ENCODE data around the gene NOS1. TPM values are rescaled to one million over a fixed set of nuclear protein-coding genes. Genes with fewer than 3 reads are reported as not detected.

Gene NOS1
- total and polyA plus RNA-seq, 2 of the 8 experiments (the other 6 are each of a cell fraction or from before 2014, with no cell fraction given): 1.5 to 2.0 TPM

- Histone ChIP-seq H3K79me2 (ENCODE audit: control insufficient read depth in 1 of 2, insufficient read depth in 2 of 2, low read length in 2 of 2) (no peaks in the 10 kb centered on the region), H2BK20ac (ENCODE audit: low read length) (no peak overlapping the region), H3K27me3 (replicated peaks in 1 of 4; ENCODE audit: control insufficient read depth in 3 of 4, extremely low read depth in 1 of 4, insufficient read depth in 3 of 4, low read length in 3 of 4) (peaks cover 27 to 73% (median 59%) of the 10 kb centered on the region in 4 experiments), H2BK5ac (ENCODE audit: low read depth, low read length) (no peak overlapping the region), H4K20me1 (replicated peaks in 1 of 2; ENCODE audit: control insufficient read depth in 1 of 2, insufficient read depth in 2 of 2, low read length in 2 of 2) (peaks cover 2 to 3% of the 10 kb centered on the region in 2 experiments), H2BK15ac (ENCODE audit: low read length) (no peak overlapping the region), H3K4me1 (replicated peaks in 1 of 4; ENCODE audit: control insufficient read depth in 3 of 4, insufficient read depth in 4 of 4, low read length in 3 of 4) (peaks cover 0 to 3% (median 2%) of the 10 kb centered on the region in 4 experiments; a peak in 3 of 7 replicates), H3K27ac (ENCODE audit: low read depth, low read length) (no peak overlapping the region), H3K23me2 (ENCODE audit: low read depth, low read length) (peaks cover 12% of the 10 kb centered on the region), H3K4me2 (ENCODE audit: insufficient read depth in 1 of 2, low read depth in 2 of 2, low read length in 2 of 2) (peak overlapping the region; percentile 87 to 94), H3K79me1 (ENCODE audit: low read depth, low read length) (no peaks in the 10 kb centered on the region), H2AK5ac (ENCODE audit: low read depth, low read length) (no peak overlapping the region), H3K9ac (replicated peaks in 1 of 4; ENCODE audit: extremely low read depth in 1 of 4, low read depth in 3 of 4, low read length in 3 of 4) (peak overlapping the region in 2 of 4 experiments; percentile 51 to 53; a peak in 2 of 7 replicates), H3K14ac (ENCODE audit: insufficient read length) (no peak overlapping the region), H2AFZ (ENCODE audit: low read length) (peak overlapping the region; percentile 37; the same call in 1 of the 2 replicates), H2BK120ac (replicated peaks; ENCODE audit: low read depth, low read length) (no peak overlapping the region), H3K23ac (ENCODE audit: insufficient read length) (no peak overlapping the region), H4K91ac (replicated peaks; ENCODE audit: insufficient read length, low read length) (no peak overlapping the region), H3K18ac (ENCODE audit: extremely low read depth, low read length) (peak overlapping the region; percentile 87), H4K5ac (ENCODE audit: insufficient read length, low read depth, low read length) (no peak overlapping the region), H3K36me3 (ENCODE audit: control insufficient read depth in 2 of 4, insufficient read depth in 4 of 4, low read length in 3 of 4) (no peaks in the 10 kb centered on the region), H2BK12ac (ENCODE audit: low read depth, low read length) (no peak overlapping the region), H3K4me3 (ENCODE audit: extremely low read depth in 1 of 4, insufficient read depth in 2 of 4, low read depth in 3 of 4, low read length in 4 of 4) (peak overlapping the region; percentile 71 to 84 (median 80)), H3K56ac (replicated peaks; ENCODE audit: insufficient read length, low read depth, low read length) (peak overlapping the region; percentile 2), H3K9me3 (ENCODE audit: insufficient read depth in 2 of 2, low read depth in 1 of 2, low read length in 1 of 2) (no peaks in the 10 kb centered on the region), H4K8ac (ENCODE audit: extremely low read depth, insufficient read depth, low read length) (peak overlapping the region; percentile 62), H3K4ac (replicated peaks; ENCODE audit: insufficient read length, low read depth, low read length) (no peak overlapping the region)
- DNase-seq (ENCODE audit: low read depth in 1 of 2, low spot score in 2 of 2) (peak in 1 of 2 experiments; percentile 79), FAIRE-seq (no peak)
- 2% methylated on average over 23 of the region's 23 CpGs; no CpG with 5 or more reads in 1 of the 2 experiments for WGBS, 2 experiments (ENCODE audit: extremely low coverage in 1 of 2, insufficient coverage in 1 of 2, insufficient read length in 1 of 2, insufficient replicate concordance in 2 of 2, low coverage in 1 of 2, low lambda C conversion rate in 2 of 2, missing lambda C conversion rate in 1 of 2)
- ChIA-PET POLR2A (ENCODE audit: partially characterized antibody) (interaction anchor here (0.7 to 1.1 kb wide), 2 partner anchors 9 to 24 kb away, joined by 3 to 4 read pairs; no protein-coding TSS in a partner anchor), CTCF (ENCODE audit: partially characterized antibody) (interaction anchor here (0.8 to 2.2 kb wide), 9 partner anchors 8 to 497 kb away, joined by 3 to 18 read pairs (median 4); no protein-coding TSS in a partner anchor)
- TF ChIP-seq HDAC2 (IDR thresholded peaks at IDR 0.05; ENCODE audit: borderline replicate concordance in 1 of 2, low read depth in 2 of 2, low read length in 2 of 2) (0 out of 4 replicates have a peak, but pooled peaks of 1 of the 2 experiments have one; percentile 3), SP2 (IDR thresholded peaks at IDR 0.05; ENCODE audit: low read length) (no peak)
These were observed 1.2 kb downstream of the NOS1 start for GRCh38 chr12:117360222-117360550.

Data from H1 (cell line).